ENCODE results near the gene TMEM272. TPM values are rescaled to one million over a fixed set of nuclear protein-coding genes. Genes with fewer than 3 reads are reported as not detected.

TMEM272 gene
- total RNA-seq, 2 donors from 2014 or later = 0.36 to 0.60 TPM

DNA sequence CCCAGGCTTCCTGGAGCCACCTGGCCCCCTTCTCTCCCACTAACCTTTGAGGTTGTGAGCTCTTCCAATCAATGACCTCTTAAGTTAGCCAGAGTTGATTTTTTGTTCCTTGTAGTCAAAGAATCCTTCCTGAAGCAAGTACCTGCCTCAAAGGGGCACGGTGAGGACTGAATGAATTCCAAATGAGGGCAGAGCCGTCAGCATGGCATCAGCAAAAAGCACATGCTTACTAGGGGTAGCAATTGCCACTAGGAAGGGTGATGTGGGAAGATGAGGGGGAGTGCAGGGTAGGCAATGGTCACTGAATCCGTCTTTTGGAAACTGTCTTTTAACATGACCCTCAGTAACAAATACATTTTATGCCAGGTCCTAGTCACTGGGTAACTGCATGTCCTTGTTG, 25.4 kb downstream of the TMEM272 start:
- Mint-ChIP-seq H3K27ac (peak overlapping the region; percentile 23 to 86), H3K36me3 (no peaks in the 10 kb centered on the region), H3K9me3 (no peaks in the 10 kb centered on the region)
- ATAC-seq (no peak), DNase-seq (ENCODE audit: low spot score in 2 of 2) (no peak)

DNA sequence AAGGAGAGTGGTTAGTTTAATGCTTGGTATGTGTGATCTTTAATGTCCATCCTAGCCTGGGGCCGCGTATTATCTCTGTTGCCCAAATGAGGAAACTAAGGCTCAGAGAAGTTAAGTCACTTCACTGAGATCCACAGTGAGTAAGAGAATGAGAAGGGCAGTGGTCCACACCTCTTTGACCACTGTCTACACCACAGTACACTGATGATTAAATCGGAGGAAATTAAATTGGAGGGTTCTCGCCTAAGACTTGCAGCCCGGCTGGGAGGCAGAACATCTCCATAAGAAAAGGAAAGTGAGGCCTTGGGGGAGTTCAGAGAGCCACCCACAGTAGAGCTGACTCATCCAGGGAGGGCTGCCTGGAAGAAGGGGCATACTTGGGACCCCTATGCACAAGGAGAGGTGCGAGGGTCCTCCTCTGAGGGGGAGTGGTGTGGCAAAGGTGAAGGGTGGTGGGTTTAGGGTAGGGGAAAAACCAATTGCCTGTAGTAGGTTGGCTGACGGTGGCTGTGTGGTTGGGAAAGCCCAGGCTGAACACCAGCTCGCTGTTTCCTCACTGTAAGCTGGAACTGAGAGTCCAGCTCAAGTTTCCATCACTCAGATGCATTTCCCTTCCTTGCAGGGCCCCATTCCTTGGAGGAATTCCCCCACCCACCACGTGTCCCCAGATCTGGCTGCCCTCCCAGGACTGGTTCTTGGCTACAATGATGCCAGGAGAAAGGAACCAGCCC, 26.0 kb downstream of the TMEM272 start:
- no peaks in the 10 kb centered on the region for H3K9me3 Mint-ChIP-seq
- peak; percentile 42 to 70 for ATAC-seq

DNA sequence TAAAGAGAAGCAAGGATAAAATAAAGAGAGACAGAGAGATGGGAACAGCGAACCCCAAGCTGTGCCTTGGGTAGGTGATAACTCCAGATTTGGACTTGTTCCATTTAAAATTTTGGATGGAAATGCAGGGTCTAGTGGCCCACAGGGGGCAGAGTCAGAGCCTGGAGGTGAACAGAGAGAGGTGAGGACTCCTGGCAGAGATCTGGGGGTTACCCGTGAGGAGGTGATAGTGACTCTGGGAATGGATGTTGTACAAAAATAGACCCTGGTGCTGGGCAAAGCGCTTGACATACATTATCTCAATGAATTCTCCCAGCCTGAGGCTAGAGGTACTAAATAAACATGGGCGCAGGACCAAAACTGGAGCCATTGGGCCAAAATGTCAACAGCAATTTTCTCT, 26.7 kb downstream of the TMEM272 start:
- ATAC-seq (no peak), DNase-seq (ENCODE audit: low spot score in 2 of 2) (no peak)
- H3K36me3 Mint-ChIP-seq = no peaks in the 10 kb centered on the region
- no peaks in the 10 kb centered on the region for H3K9me3 Mint-ChIP-seq
- peak overlapping the region; percentile 86 to 92 for H3K27ac Mint-ChIP-seq

More for the DNA sequence above, 26.0 kb downstream of the TMEM272 start:
- peak; percentile 29 to 80 for DNase-seq (ENCODE audit: low spot score in 2 of 2)
- Mint-ChIP-seq H3K27ac (peak overlapping the region; percentile 86 to 92), H3K36me3 (no peaks in the 10 kb centered on the region)

DNA sequence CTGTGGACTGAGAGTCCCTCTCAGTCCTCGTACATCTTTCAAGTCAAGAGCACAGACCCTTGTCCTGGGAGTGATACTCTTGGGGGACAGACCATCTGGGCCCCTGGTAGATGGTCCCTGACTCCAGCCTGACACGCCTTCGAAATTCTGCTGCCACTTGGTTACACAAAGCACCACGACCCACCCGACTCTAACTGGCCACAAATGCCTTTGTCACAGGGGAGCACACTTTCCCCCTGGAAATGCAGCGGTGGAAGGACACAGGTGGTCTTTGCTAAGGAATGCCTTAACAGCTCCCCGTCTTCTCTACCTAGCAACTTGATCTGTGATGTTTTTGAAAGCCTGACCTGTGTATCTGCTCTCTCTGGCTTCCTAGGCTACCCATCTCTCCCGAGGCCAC, 27.3 kb downstream of the TMEM272 start:
- no peaks in the 10 kb centered on the region for H3K36me3 Mint-ChIP-seq
- no peaks in the 10 kb centered on the region for H3K9me3 Mint-ChIP-seq

DNA sequence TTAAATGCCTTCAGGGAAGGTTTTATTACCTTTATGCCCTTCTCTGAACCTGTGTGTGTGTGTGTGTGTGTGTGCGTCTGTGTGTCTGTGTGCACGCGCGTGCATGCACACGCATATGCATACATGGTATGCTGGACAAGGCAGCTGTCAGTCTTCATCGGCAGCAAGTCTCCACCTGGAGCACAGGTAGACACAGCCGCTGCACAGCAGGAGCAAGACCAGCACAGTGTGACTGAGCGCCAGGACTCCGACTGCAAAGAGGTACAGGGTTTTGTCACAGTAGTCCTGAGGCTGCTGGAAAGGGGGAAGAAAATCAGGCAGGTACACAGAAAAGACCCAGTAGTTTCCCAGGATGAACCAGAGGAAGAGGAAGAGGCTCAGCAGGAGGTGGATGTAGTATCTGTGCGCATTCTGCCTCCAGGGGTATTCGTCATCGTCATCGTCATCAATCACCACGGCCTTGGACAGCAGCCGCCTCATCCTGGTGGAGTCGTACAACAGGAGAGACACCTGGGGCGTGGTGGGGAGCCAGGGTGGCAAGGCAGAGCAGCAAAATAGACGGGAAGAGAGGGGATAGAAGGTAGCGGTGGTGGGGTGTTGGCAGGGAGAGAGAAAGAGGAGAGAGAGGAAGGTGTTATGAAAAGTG, 28.2 kb downstream of the TMEM272 start:
- Mint-ChIP-seq H3K36me3 (no peaks in the 10 kb centered on the region), H3K9me3 (no peaks in the 10 kb centered on the region), H3K27ac (no peak overlapping the region)
- DNase-seq (ENCODE audit: low spot score in 2 of 2) = no peak
- no peak for ATAC-seq

More for the DNA sequence above, 27.3 kb downstream of the TMEM272 start:
- peak overlapping the region; percentile 86 to 92 for H3K27ac Mint-ChIP-seq
- ATAC-seq = no peak
- DNase-seq (ENCODE audit: low spot score in 2 of 2) = no peak

DNA sequence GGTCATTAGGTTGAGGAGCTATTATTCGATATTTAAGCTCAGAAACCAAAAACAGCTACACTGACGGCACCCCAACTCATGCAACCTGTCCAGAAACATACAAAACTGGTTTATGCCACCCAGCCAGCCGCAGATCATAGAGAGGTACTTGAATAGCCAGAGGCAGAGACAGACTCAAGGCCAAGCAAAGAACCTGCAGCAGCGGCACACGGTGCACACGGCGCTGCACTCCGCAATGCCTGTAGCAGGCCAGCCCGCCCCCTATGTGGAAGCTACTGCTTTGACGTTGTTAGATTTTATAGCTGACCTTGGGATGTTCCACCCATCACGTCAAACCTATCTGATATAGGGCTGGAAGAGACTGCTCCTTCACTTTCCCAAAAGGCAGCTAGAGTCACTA, 29.1 kb downstream of the TMEM272 start:
- DNase-seq (ENCODE audit: low spot score in 2 of 2) (no peak), ATAC-seq (no peak)
- H3K36me3 Mint-ChIP-seq = no peaks in the 10 kb centered on the region
- H3K27ac Mint-ChIP-seq = peak overlapping the region in 1 of 2 donors; percentile 87
- no peaks in the 10 kb centered on the region for H3K9me3 Mint-ChIP-seq

DNA sequence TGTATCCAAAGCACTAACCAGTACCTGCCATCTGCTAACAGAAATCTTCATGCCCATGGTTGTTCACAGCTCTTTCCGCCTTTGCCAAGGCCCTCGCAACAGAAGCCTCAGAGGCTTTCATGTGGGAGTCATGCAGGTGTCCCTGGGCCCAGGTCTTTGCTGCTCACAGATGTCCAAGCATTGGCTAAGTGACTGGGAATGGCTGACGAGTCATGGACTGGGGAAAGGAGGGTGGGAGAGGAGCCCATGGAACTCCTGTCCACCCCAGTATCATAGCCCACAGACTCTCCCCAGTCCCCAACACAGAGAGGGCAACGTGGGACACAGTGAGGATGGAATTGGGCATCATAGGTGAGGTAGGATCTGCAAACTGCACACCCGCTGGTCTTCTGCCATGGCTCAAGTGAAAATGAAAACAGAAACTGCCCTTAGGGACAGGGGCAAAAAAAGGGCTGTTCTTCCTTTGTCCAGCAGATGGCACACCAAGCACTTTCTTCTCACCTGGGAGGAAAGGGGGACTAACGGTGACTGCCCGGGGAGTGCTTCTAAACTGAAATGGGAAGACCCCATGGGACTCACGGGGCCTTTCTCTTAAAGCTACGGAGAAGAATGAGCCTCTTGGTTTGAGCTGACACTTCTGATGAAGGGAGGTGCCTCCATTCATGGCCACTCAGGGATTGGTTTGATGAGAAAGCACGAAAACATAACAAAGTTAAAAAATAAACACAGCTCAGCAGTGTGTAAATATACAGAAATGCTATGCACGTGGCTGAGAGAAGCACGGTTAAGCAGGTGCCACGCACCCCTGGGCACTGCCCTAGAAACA, 29.9 kb downstream of the TMEM272 start:
- ATAC-seq (peak; percentile 42 to 77), DNase-seq (ENCODE audit: low spot score in 2 of 2) (peak; percentile 74 to 76)
- no peaks in the 10 kb centered on the region for H3K9me3 Mint-ChIP-seq
- H3K27ac Mint-ChIP-seq = peak overlapping the region; percentile 53 to 87
- H3K36me3 Mint-ChIP-seq = no peaks in the 10 kb centered on the region

DNA sequence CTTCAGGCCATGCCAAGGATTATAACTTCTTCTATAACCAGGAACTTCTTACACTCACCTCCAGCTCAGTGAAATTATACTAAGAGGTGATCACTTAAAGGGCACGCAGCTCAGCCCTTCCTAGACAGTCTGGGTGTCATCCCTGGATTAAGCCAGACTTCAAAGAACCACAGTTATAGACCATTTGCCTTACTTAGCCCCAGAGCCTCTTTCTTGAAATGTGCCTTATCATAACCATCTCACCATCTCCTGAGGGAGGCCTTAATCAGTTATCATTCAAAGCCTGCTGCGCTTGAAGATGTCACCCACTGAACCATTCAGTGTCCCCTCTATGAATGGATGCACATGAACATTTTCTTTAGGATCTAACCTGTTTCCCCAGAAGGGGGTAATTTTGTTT, 30.9 kb downstream of the TMEM272 start:
- peaks cover 0 to 3% of the 10 kb centered on the region in 2 donors for H3K9me3 Mint-ChIP-seq
- ATAC-seq (no peak), DNase-seq (ENCODE audit: low spot score in 2 of 2) (no peak)
- peak overlapping the region in 1 of 2 donors; percentile 87 for H3K27ac Mint-ChIP-seq
- peaks cover 0 to 7% of the 10 kb centered on the region in 2 donors for H3K36me3 Mint-ChIP-seq

DNA sequence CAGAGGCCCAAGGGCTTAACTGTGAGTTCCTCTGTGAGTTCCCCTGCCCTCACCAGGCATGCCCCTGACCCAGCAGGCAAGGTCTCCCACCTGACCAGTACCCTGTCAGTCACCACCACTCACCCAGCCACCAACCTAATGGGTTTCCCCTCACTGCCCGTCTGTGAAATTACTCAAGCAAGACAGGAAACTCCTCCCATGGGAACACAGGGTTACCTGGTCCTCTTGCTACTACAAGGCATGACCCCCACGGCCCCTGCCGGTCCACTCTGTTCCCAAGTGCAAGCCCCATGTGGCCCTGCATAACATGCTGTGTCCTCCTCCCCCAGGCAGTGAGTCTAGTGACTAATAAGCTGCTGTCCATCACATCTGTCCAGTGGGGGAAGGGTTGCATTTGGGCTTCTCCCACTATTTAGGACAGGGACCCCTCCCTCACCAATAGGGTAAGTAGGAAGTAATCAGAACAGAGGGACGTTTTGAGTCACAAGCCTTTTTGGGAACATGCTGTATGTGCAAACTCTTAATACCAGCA, 33.0 kb downstream of the TMEM272 start:
- H3K9me3 Mint-ChIP-seq = peaks cover 0 to 4% of the 10 kb centered on the region in 2 donors

DNA sequence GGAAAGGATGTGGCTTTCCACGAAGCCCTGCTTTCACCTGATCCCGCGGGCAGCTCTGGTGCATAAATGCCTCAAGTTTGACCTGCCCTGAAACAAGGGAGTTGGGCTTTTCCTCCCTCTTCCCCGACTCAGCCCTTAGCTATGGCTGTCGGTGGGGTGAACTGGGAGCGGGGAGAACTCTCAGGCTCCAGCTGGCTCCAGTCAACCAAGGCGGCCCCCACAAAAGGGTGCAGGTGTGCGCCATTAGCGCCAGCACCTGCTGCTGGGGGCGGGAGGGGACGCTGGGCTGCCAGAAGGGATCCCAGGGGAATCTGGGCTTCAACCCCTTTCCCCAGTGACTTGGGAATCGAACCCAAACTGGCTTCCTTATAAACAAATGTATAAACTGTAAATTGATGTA, 33.9 kb downstream of the TMEM272 start:
- peaks cover 0 to 7% of the 10 kb centered on the region in 2 donors for H3K36me3 Mint-ChIP-seq
- DNase-seq (ENCODE audit: low spot score in 2 of 2) = no peak
- peak overlapping the region in 1 of 2 donors; percentile 78 for H3K27ac Mint-ChIP-seq
- peaks cover 0 to 4% of the 10 kb centered on the region in 2 donors for H3K9me3 Mint-ChIP-seq
- ATAC-seq = no peak

More for the DNA sequence above, 33.0 kb downstream of the TMEM272 start:
- Mint-ChIP-seq H3K27ac (peak overlapping the region; percentile 78), H3K36me3 (peaks cover 0 to 7% of the 10 kb centered on the region in 2 donors)
- no peak for DNase-seq (ENCODE audit: low spot score in 2 of 2)
- ATAC-seq = peak in 1 of 2 donors; percentile 69

DNA sequence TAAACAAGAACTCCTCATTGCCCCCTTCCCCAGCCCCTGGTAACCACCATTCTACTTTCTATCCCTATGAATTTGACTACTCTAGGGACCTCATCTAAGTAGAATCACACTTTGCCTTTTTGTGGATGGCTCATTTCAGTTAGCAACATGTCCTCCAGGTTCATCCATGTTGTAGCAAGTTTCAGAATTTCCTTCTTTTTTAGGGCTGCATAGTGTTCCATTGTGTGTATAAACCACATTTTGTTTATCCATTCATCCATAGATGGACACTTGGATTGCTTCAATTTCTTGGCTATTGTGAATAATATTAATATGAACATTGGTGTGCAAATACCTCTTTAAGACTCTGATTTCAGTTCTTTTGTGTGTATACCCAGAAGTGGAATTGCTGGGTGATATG, 36.2 kb downstream of the TMEM272 start:
- H3K27ac Mint-ChIP-seq = no peak overlapping the region
- DNase-seq (ENCODE audit: low spot score in 2 of 2) = no peak
- H3K36me3 Mint-ChIP-seq = peaks cover 0 to 12% of the 10 kb centered on the region in 2 donors
- peaks cover 0 to 4% of the 10 kb centered on the region in 2 donors for H3K9me3 Mint-ChIP-seq
- ATAC-seq = no peak

DNA sequence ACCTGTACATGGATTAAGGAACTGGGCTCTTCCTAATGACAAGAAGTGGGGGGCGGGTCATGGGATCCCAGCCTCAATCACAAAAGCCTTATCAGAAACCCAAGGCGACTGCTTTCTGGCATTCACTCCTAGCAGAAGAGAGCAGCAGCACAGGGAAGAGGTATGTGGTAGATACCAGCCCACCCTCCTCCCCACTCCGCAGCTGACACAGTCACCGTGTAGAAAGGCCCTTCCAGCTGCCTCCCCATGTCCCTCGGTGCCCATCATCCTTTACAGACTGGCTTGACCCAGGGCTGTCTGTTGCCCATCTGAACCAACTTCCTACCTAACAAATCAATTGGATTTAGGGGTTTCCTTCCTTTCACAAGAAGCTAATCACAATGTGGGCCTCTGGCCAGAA, 37.9 kb downstream of the TMEM272 start:
- no peak overlapping the region for H3K27ac Mint-ChIP-seq
- peaks cover 0 to 12% of the 10 kb centered on the region in 2 donors for H3K36me3 Mint-ChIP-seq
- H3K9me3 Mint-ChIP-seq = peaks cover 0 to 4% of the 10 kb centered on the region in 2 donors
- ATAC-seq (no peak), DNase-seq (ENCODE audit: low spot score in 2 of 2) (no peak)

DNA sequence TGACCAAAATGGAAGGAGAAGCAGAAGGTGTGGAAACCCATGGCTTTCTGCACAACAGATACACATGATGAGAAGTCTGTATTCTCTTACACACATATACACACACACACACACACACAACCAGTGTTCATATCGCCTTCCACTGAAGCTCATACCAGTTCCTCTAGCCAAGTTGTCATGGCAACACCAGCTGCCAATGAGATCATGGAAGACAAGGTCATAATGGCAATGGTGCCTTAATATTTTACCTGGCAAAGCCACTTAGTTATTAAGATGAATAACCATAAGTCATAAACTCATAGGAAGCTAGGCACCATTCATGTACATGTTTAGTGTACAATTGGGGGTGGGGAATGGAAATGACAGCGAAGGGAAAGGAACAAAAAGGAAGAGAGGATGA, 38.4 kb downstream of the TMEM272 start:
- no peak for DNase-seq (ENCODE audit: low spot score in 2 of 2)
- H3K36me3 Mint-ChIP-seq = peaks cover 0 to 12% of the 10 kb centered on the region in 2 donors
- peaks cover 0 to 4% of the 10 kb centered on the region in 2 donors for H3K9me3 Mint-ChIP-seq
- no peak for ATAC-seq
- H3K27ac Mint-ChIP-seq = no peak overlapping the region

DNA sequence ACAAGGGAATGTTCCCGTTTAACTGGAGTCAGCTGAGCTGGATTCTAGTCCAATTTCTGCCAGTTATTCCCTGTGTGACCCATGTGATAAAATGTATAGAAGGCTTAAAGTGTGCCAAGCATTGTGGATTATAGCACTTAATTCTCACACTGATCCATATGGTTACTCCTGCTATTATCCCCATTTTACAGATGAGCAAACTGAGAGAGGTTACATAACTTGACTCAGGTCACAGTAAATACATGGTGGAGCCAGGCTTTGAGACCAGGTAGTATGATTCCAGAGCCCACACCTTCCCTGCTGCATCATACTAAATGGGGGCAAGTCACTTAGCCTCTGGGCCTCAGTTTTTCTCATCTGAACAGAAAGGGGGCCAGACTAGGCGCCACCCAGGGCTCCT, 39.1 kb downstream of the TMEM272 start:
- no peak for DNase-seq (ENCODE audit: low spot score in 2 of 2)
- peaks cover 0 to 12% of the 10 kb centered on the region in 2 donors for H3K36me3 Mint-ChIP-seq
- H3K9me3 Mint-ChIP-seq = peaks cover 0 to 4% of the 10 kb centered on the region in 2 donors
- H3K27ac Mint-ChIP-seq = no peak overlapping the region
- no peak for ATAC-seq

DNA sequence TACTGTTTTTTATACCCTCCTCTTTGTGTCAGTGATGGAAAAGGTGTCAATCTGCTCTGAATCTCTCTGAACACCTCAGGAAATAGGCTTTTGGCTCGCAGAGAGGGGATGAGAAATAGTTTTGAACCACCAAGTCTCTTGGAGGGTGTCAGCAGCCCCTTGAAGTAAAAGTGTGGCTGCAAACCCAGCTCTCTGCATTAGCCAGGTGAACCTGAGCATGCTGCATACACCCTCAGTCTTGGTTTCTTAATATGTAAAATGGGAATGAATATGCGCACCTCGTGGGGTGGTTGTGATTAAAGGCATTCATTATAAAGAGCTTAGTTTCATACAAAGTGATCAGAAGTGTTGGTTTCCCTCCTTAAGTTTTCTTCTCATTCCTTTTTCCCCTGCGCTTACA, 39.7 kb downstream of the TMEM272 start:
- no peak for ATAC-seq
- Mint-ChIP-seq H3K9me3 (peaks cover 0 to 4% of the 10 kb centered on the region in 2 donors), H3K27ac (peak overlapping the region; percentile 98 to 99), H3K36me3 (peaks cover 0 to 12% of the 10 kb centered on the region in 2 donors)
- DNase-seq (ENCODE audit: low spot score in 2 of 2) = no peak

DNA sequence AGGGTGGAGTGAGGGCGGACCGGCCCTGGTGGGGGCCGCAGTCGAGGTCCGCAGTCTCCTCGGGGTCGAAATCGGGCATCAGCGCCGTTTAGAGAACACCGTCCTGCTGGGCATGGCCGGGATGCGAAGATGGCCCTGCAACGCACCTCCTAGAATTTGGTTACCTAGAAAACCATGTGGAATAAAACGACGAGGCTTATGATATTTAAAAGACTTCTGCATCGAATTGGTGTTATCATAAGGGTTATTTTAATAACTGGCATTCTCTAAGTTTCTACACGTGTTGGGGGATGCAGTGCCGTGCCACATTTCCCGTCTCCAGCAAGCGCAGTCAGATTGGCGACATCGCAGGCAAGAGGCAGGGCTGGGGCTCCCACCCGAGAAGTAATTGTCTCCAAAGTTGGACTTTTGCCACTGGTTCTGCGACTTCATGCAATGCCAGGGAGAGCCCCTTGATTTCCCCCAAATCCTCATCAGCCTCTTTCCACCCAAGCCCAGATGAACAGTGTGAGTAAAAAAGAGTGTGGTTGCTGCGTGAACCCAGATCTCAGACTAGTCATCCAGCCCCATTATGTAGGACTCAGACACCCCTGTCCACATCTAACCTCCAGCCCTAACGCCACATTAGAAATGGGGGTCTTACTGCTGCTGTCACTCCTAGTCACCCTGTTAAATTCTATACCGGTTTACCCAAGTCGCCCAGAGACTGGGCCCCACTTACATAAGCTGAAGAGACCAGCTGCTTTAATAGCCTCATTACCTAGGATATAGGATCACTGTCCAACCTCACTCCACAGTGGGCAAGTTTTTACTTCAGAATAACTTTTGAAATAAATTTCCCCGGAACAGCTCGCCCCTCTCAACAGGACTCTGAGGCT, 40.4 kb downstream of the TMEM272 start:
- Mint-ChIP-seq H3K27ac (peak overlapping the region; percentile 98 to 99), H3K36me3 (peaks cover 0 to 8% of the 10 kb centered on the region in 2 donors), H3K9me3 (peaks cover 0 to 4% of the 10 kb centered on the region in 2 donors)
- ATAC-seq (peak; percentile 9 to 59), DNase-seq (ENCODE audit: low spot score in 2 of 2) (peak in 1 of 2 donors; percentile 76)
